Measurements from ENCODE around the gene PPAN.

PPAN gene

DNA sequence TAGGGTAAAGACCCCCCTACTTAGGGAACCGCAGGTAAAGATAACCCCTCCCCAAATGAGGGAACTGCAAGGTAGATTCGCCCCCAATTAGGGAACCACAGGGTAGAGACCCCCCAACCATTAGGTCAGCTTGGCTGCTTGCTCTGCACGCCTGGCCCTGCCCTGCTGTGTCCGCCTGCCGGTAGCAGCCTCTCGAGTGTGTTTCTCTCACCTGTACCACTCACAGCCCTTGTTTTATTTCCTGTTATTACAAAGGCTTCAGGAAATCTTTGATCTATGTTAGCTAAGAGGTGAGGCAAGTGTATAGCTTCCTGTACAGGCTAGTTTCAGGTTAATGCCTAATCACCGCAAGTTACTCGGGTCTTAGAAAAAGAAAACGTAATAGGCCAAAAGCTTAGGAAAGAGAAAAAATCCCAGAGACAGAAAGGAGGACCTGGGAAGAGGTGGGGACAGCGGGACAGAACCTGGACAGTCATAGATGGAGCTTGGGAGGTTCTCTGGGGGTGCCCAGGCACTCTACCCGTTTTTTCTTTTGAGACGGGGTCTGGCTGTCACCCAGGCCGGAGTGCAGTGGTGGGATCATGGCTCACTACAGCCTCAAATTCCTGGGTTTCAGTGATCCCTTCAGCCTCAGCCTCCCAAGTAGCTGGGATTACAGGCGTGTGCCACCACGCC lies 36.7 kb downstream of the PPAN start:
- H3K27me3 ChIP-seq (ENCODE audit: insufficient read depth, low read depth, severe bottlenecking): no peaks in the 10 kb centered on the region
- H3K27ac ChIP-seq: no peak overlapping the region
- TF ChIP-seq, protein P1, sequence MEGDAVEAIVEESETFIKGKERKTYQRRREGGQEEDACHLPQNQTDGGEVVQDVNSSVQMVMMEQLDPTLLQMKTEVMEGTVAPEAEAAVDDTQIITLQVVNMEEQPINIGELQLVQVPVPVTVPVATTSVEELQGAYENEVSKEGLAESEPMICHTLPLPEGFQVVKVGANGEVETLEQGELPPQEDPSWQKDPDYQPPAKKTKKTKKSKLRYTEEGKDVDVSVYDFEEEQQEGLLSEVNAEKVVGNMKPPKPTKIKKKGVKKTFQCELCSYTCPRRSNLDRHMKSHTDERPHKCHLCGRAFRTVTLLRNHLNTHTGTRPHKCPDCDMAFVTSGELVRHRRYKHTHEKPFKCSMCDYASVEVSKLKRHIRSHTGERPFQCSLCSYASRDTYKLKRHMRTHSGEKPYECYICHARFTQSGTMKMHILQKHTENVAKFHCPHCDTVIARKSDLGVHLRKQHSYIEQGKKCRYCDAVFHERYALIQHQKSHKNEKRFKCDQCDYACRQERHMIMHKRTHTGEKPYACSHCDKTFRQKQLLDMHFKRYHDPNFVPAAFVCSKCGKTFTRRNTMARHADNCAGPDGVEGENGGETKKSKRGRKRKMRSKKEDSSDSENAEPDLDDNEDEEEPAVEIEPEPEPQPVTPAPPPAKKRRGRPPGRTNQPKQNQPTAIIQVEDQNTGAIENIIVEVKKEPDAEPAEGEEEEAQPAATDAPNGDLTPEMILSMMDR (IDR thresholded peaks at IDR 0.05; ENCODE audit: low read depth, low read length): no peak
- H3K36me3 ChIP-seq: peaks cover 99% of the 10 kb centered on the region
- DNase-seq: no peak
- H3K4me3 ChIP-seq (ENCODE audit: low read depth, low read length): no peak overlapping the region
- H3K9me3 ChIP-seq (ENCODE audit: severe bottlenecking): no peaks in the 10 kb centered on the region

DNA sequence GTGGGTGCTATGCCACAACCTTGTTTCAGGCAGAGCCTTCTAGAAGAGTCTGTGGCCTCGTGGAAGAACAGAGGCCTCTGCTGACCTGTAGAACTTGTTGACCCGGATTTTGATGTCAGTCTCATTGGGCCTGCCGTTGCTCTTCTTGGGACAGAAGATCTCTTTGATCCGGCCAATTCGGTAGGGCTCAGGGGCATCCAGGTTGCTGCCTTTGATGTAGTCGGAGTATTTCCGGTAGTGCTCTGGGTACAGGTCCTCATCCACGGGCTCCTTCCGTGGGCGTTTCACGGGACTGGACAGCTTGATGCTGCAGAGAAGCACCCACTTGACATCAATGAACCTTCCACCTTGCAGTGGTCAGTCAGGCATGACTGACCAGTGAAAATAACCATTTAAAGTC lies 37.5 kb downstream of the PPAN start:
- no peak for DNase-seq
- Histone ChIP-seq H3K36me3 (peaks cover 93% of the 10 kb centered on the region), H3K4me3 (ENCODE audit: low read depth, low read length) (no peak overlapping the region), H3K27ac (no peak overlapping the region), H3K27me3 (ENCODE audit: insufficient read depth, low read depth, severe bottlenecking) (no peaks in the 10 kb centered on the region), H3K9me3 (ENCODE audit: severe bottlenecking) (no peaks in the 10 kb centered on the region)
- TF ChIP-seq, protein P1 (IDR thresholded peaks at IDR 0.05; ENCODE audit: low read depth, low read length): no peak

- no peaks in the 10 kb centered on the region for H3K27me3 ChIP-seq (ENCODE audit: insufficient read depth, low read depth, severe bottlenecking)
- peaks cover 90% of the 10 kb centered on the region for H3K36me3 ChIP-seq
- H3K9me3 ChIP-seq (ENCODE audit: severe bottlenecking): no peaks in the 10 kb centered on the region
- no peak overlapping the region for H3K27ac ChIP-seq
- H3K4me3 ChIP-seq (ENCODE audit: low read depth, low read length): no peak overlapping the region
- no peak for DNase-seq
- TF ChIP-seq, protein P1 (IDR thresholded peaks at IDR 0.05; ENCODE audit: low read depth, low read length): no peak
Measured at GRCh38 chr19:10144361-10144760, 38.2 kb downstream of the PPAN start.

DNA sequence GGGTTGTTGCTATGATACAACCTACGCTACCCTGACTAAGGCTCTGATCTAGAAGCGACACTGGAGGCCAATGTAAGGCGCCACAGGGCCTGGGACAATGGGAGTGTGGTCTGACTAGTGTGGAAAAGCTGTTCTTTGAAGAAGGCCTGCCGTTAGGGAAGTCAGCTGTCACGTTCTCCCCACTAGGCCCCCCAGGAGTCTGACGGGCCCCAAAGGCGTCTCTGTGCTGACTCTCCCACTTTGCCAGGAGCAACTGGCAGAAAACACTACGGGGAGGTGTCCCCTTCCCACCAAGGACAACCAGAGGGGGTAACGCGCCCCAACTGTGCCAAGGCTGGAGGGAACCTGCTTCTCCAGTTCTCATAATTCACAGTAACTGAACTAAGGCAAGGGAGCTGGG lies 38.9 kb downstream of the PPAN start:
- Histone ChIP-seq H3K27me3 (ENCODE audit: insufficient read depth, low read depth, severe bottlenecking) (no peaks in the 10 kb centered on the region), H3K27ac (no peak overlapping the region), H3K9me3 (ENCODE audit: severe bottlenecking) (no peaks in the 10 kb centered on the region), H3K4me3 (ENCODE audit: low read depth, low read length) (no peak overlapping the region), H3K36me3 (peaks cover 90% of the 10 kb centered on the region)
- DNase-seq: no peak
- TF ChIP-seq, protein P1 (IDR thresholded peaks at IDR 0.05; ENCODE audit: low read depth, low read length): no peak

GRCh38 chr19:10146142-10146541 lies 40.0 kb downstream of the PPAN start:
- TF ChIP-seq, protein P1 (IDR thresholded peaks at IDR 0.05; ENCODE audit: low read depth, low read length): no peak
- H3K9me3 ChIP-seq (ENCODE audit: severe bottlenecking): no peaks in the 10 kb centered on the region
- no peak for DNase-seq
- no peak overlapping the region for H3K27ac ChIP-seq
- H3K27me3 ChIP-seq (ENCODE audit: insufficient read depth, low read depth, severe bottlenecking): no peaks in the 10 kb centered on the region
- H3K36me3 ChIP-seq: peaks cover 90% of the 10 kb centered on the region
- no peak overlapping the region for H3K4me3 ChIP-seq (ENCODE audit: low read depth, low read length)

DNA sequence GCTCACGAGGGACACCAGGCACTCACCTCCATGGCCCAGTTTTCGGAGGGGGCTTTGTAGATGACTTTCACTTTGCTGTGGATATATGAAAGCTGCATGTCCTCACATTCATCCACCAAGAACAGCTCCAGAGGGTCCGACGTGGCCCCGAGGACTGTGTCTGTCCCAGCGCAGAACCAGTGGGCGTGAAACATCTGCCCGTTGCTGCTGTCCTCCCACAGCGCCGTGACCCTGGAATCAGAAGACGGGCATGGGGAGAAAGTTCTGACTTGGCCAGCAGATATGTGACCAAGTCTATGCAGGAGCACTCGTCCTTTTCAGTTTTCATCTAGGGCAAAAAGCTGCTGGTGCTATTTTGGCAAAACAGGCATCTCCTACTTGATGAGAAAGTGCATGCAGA lies 43.3 kb downstream of the PPAN start:
- no peak for DNase-seq
- no peaks in the 10 kb centered on the region for H3K27me3 ChIP-seq (ENCODE audit: insufficient read depth, low read depth, severe bottlenecking)
- no peaks in the 10 kb centered on the region for H3K9me3 ChIP-seq (ENCODE audit: severe bottlenecking)
- H3K36me3 ChIP-seq: peaks cover 88% of the 10 kb centered on the region
- no peak overlapping the region for H3K4me3 ChIP-seq (ENCODE audit: low read depth, low read length)
- TF ChIP-seq, protein P1 (IDR thresholded peaks at IDR 0.05; ENCODE audit: low read depth, low read length): no peak
- no peak overlapping the region for H3K27ac ChIP-seq

Data from WERI-Rb-1 (cell line).